Measurements from ENCODE around the gene EIF3F. TPM values are rescaled to one million over a fixed set of nuclear protein-coding genes. Genes with fewer than 3 reads are reported as not detected.

The EIF3F gene
- total RNA-seq, 2 experiments from 2014 or later = 212 to 222 TPM

- Mint-ChIP-seq H3K36me3 (ENCODE audit: low read depth) (no peaks in the 10 kb centered on the region), H3K27ac (no peak overlapping the region), H3K4me3 (no peak overlapping the region), H3K27me3 (ENCODE audit: low read depth) (peaks cover 43% of the 10 kb centered on the region), H3K9me3 (ENCODE audit: insufficient read depth) (no peaks in the 10 kb centered on the region), H3K4me1 (ENCODE audit: low read depth) (peaks cover 11% of the 10 kb centered on the region)
- no peak for ATAC-seq
- no peak for DNase-seq
- CTCF ChIA-PET = interaction anchor here (0.9 to 4.3 kb wide), 5 partner anchors 9 to 248 kb away, joined by 3 to 22 read pairs (median 7); partner anchors contain the start of gene LMO1
- POLR2A ChIA-PET = interaction anchor here (0.7 kb wide), 1 partner anchor 114 kb away, joined by 3 read pairs; no protein-coding TSS in a partner anchor
These were observed 28.7 kb downstream of the EIF3F start for GRCh38 chr11:8015753-8016239.

- POLR2A ChIA-PET = interaction anchor here (0.7 to 0.9 kb wide), 2 partner anchors 29 to 114 kb away, joined by 3 read pairs; partner anchors contain the start of gene EIF3F
- DNase-seq = no peak
These were observed 29.3 kb downstream of the EIF3F start for GRCh38 chr11:8016440-8016839.

GRCh38 chr11:8017071-8017470 lies 29.9 kb downstream of the EIF3F start:
- CTCF ChIA-PET = interaction anchor here (0.8 to 4.3 kb wide), 5 partner anchors 11 to 82 kb away, joined by 4 to 22 read pairs (median 7); partner anchors contain the start of gene EIF3F
- no peak for ATAC-seq
- H3K36me3 Mint-ChIP-seq (ENCODE audit: low read depth) = no peaks in the 10 kb centered on the region
- H3K27me3 Mint-ChIP-seq (ENCODE audit: low read depth) = peaks cover 51% of the 10 kb centered on the region
- no peak overlapping the region for H3K4me3 Mint-ChIP-seq
- POLR2A ChIA-PET = interaction anchor here (0.9 kb wide), 1 partner anchor 30 kb away, joined by 3 read pairs; the partner anchor contains the start of gene EIF3F
- H3K4me1 Mint-ChIP-seq (ENCODE audit: low read depth) = peaks cover 11% of the 10 kb centered on the region
- no peaks in the 10 kb centered on the region for H3K9me3 Mint-ChIP-seq (ENCODE audit: insufficient read depth)
- DNase-seq = no peak
- no peak overlapping the region for H3K27ac Mint-ChIP-seq

More at GRCh38 chr11:8016440-8016839, 29.3 kb downstream of the EIF3F start:
- Mint-ChIP-seq H3K36me3 (ENCODE audit: low read depth) (no peaks in the 10 kb centered on the region), H3K27me3 (ENCODE audit: low read depth) (peaks cover 48% of the 10 kb centered on the region), H3K4me3 (no peak overlapping the region), H3K27ac (no peak overlapping the region), H3K9me3 (ENCODE audit: insufficient read depth) (no peaks in the 10 kb centered on the region), H3K4me1 (ENCODE audit: low read depth) (peaks cover 11% of the 10 kb centered on the region)
- CTCF ChIA-PET = interaction anchor here (0.9 to 4.3 kb wide), 5 partner anchors 10 to 248 kb away, joined by 3 to 22 read pairs (median 7); partner anchors contain the start of gene LMO1
- no peak for ATAC-seq

DNA sequence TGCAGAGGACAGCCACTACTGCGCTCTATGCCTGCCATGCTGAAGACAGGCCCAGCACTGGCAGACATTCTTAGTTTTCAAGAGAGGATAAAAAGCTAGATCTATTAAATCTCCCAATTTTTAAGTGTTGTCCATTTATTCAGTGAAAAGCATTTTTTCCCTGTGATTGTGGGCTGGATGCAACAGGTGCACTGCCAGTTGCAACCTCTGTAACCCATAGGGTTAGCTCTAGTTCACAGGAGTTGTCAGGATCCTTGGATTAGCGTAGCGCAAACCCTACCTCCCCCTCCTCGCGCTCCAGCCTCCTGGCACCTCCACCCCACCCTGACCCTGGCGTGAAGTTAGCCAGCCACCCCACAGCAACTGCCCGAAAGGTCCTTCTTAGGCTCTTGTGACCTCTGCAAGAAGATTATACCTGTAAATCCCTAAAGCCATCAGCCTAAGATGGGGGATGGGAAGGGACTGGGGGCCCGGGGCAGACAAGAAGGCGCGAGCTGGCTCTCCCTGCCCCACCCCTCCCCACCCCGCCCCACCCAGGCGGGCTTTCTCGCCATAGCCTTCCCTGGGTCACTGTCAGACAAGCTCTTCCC lies 30.9 kb downstream of the EIF3F start:
- ChIA-PET CTCF (interaction anchor here (1.1 to 4.3 kb wide), 5 partner anchors 12 to 81 kb away, joined by 3 to 22 read pairs (median 10); partner anchors contain the start of gene EIF3F), POLR2A (no interaction called here)
- peak overlapping the region; percentile 42 for H3K4me3 Mint-ChIP-seq
- H3K27me3 Mint-ChIP-seq (ENCODE audit: low read depth) = peaks cover 53% of the 10 kb centered on the region
- H3K4me1 Mint-ChIP-seq (ENCODE audit: low read depth) = peaks cover 11% of the 10 kb centered on the region
- no peaks in the 10 kb centered on the region for H3K9me3 Mint-ChIP-seq (ENCODE audit: insufficient read depth)
- H3K27ac Mint-ChIP-seq = no peak overlapping the region
- no peaks in the 10 kb centered on the region for H3K36me3 Mint-ChIP-seq (ENCODE audit: low read depth)
- DNase-seq (no peak), ATAC-seq (no peak)

DNA sequence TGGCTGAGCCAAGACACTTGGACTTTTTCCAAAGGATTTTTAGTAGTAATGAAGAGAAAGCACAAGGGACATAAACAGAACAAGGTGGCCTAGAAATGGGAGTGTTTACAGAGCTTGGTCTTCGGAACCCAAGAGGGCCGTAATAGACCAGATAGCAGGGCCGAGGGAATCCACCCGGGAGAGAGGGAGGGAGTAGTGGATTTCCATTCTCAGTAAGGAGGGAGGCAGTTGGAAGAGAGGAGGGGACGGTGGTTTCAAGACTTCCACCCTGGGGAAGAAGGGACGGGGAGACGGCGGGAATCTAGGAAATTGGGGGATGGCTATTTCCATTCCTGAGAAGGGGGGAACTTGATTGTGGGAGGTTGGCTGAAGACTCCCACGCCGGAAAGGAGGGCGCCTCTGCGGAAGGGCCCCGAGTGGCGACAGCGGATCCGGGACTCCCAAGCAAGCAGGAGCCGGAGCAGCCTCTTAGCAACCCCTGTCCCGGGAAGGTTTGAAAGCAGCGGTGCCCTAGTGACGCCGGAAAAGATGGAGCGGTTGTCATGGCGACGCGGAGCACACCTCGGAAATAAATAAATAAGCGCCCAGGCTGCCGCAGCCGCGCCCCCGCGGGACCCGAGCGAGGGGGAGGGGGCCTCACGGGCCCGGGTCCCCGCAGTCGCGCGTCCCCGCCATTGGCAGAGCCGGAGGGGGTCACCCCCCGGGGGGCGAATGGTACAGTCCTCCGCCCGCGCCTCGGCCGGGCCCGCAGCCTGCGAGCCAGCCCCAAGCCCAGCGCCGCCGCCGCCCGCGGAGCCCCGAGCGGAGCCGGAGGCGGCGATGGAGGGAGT lies 31.6 kb downstream of the EIF3F start:
- Mint-ChIP-seq H3K27me3 (ENCODE audit: low read depth) (peaks cover 53% of the 10 kb centered on the region), H3K4me3 (peak overlapping the region; percentile 42), H3K36me3 (ENCODE audit: low read depth) (no peaks in the 10 kb centered on the region), H3K9me3 (ENCODE audit: insufficient read depth) (no peaks in the 10 kb centered on the region), H3K27ac (peak overlapping the region; percentile 5), H3K4me1 (ENCODE audit: low read depth) (peaks cover 11% of the 10 kb centered on the region)
- DNase-seq (peak; percentile 75), ATAC-seq (peak; percentile 85)
- ChIA-PET CTCF (interaction anchor here (1.0 to 5.2 kb wide), 7 partner anchors 12 to 81 kb away, joined by 3 to 22 read pairs (median 10); partner anchors contain the start of gene EIF3F), POLR2A (no interaction called here)

- ChIA-PET POLR2A (no interaction called here), CTCF (interaction anchor here (1.0 to 5.2 kb wide), 3 partner anchors 14 to 80 kb away, joined by 3 to 22 read pairs (median 3); partner anchors contain the start of gene EIF3F)
- no peak overlapping the region for H3K27ac Mint-ChIP-seq
- H3K9me3 Mint-ChIP-seq (ENCODE audit: insufficient read depth) = no peaks in the 10 kb centered on the region
- peak; percentile 20 for DNase-seq
- H3K36me3 Mint-ChIP-seq (ENCODE audit: low read depth) = no peaks in the 10 kb centered on the region
- peaks cover 53% of the 10 kb centered on the region for H3K27me3 Mint-ChIP-seq (ENCODE audit: low read depth)
- peak overlapping the region; percentile 11 for H3K4me3 Mint-ChIP-seq
- peaks cover 11% of the 10 kb centered on the region for H3K4me1 Mint-ChIP-seq (ENCODE audit: low read depth)
- peak; percentile 43 for ATAC-seq
These were observed 32.4 kb downstream of the EIF3F start for GRCh38 chr11:8019314-8020243.

- ChIA-PET POLR2A (no interaction called here), CTCF (interaction anchor here (1.3 to 5.2 kb wide), 2 partner anchors 13 to 79 kb away, joined by 3 to 22 read pairs; no protein-coding TSS in a partner anchor)
- DNase-seq = peak; percentile 15
- Mint-ChIP-seq H3K4me3 (peak overlapping the region; percentile 11), H3K4me1 (ENCODE audit: low read depth) (peaks cover 11% of the 10 kb centered on the region), H3K27ac (no peak overlapping the region), H3K9me3 (ENCODE audit: insufficient read depth) (no peaks in the 10 kb centered on the region), H3K27me3 (ENCODE audit: low read depth) (peaks cover 49% of the 10 kb centered on the region), H3K36me3 (ENCODE audit: low read depth) (no peaks in the 10 kb centered on the region)
- no peak for ATAC-seq
These were observed 33.1 kb downstream of the EIF3F start for GRCh38 chr11:8020244-8020597.

DNA sequence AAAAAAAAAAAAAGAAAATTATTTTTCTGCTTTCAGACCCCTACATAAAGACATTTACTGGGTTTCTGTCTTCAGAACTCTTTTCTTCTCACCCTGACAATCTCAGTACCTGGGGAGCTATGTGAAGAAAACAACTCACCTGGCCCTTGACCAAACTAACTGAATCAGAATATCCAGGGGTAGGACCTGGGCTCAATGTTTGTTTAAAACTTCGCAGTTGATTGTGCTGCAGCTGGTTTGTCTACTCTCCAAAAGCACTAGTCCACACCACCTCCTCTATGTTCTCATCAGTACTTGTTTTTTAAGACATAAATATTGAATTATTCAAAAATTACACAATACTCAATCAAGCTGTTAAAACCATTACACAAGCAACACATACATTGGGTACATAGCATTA lies 34.8 kb downstream of the EIF3F start:
- H3K4me1 Mint-ChIP-seq (ENCODE audit: low read depth) = peaks cover 11% of the 10 kb centered on the region
- CTCF ChIA-PET = interaction anchor here (1.6 to 5.2 kb wide), 5 partner anchors 12 to 77 kb away, joined by 5 to 22 read pairs (median 7); partner anchors contain the start of gene EIF3F
- H3K9me3 Mint-ChIP-seq (ENCODE audit: insufficient read depth) = no peaks in the 10 kb centered on the region
- H3K27ac Mint-ChIP-seq = no peak overlapping the region
- H3K4me3 Mint-ChIP-seq = no peak overlapping the region
- DNase-seq (no peak), ATAC-seq (no peak)
- H3K36me3 Mint-ChIP-seq (ENCODE audit: low read depth) = no peaks in the 10 kb centered on the region
- POLR2A ChIA-PET = no interaction called here
- H3K27me3 Mint-ChIP-seq (ENCODE audit: low read depth) = peaks cover 37% of the 10 kb centered on the region

DNA sequence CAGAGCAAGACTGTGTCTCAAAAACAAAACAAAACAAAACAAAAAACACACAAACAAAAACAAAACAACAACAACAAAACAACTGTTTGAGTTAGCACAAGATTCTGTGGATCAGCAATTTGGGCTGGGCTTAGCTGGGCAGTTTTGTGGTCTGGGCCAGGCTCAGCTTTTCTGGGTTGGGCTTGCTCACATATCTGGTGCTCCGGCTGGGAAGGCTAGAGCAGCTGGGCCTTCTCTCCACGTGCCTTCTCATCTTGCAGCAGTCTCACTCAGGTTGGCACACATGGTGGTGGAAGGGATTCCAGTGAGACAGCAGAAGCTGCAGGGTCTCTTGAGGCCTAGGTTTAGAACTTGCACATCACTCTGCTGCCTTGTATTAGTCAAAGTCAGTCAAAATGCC lies 35.7 kb downstream of the EIF3F start:
- Mint-ChIP-seq H3K4me3 (no peak overlapping the region), H3K27ac (no peak overlapping the region), H3K36me3 (ENCODE audit: low read depth) (no peaks in the 10 kb centered on the region), H3K4me1 (ENCODE audit: low read depth) (peaks cover 11% of the 10 kb centered on the region), H3K27me3 (ENCODE audit: low read depth) (peaks cover 29% of the 10 kb centered on the region), H3K9me3 (ENCODE audit: insufficient read depth) (no peaks in the 10 kb centered on the region)
- ChIA-PET POLR2A (no interaction called here), CTCF (interaction anchor here (1.4 to 5.2 kb wide), 3 partner anchors 11 to 77 kb away, joined by 3 to 22 read pairs (median 7); no protein-coding TSS in a partner anchor)
- no peak for DNase-seq
- no peak for ATAC-seq

GRCh38 chr11:8023831-8024555 lies 36.9 kb downstream of the EIF3F start:
- H3K9me3 Mint-ChIP-seq (ENCODE audit: insufficient read depth) = no peaks in the 10 kb centered on the region
- peaks cover 6% of the 10 kb centered on the region for H3K4me1 Mint-ChIP-seq (ENCODE audit: low read depth)
- no peak overlapping the region for H3K27ac Mint-ChIP-seq
- DNase-seq (no peak), ATAC-seq (no peak)
- H3K4me3 Mint-ChIP-seq = no peak overlapping the region
- ChIA-PET CTCF (interaction anchor here (1.4 to 5.2 kb wide), 3 partner anchors 9 to 76 kb away, joined by 3 to 22 read pairs (median 7); no protein-coding TSS in a partner anchor), POLR2A (no interaction called here)
- no peaks in the 10 kb centered on the region for H3K36me3 Mint-ChIP-seq (ENCODE audit: low read depth)
- H3K27me3 Mint-ChIP-seq (ENCODE audit: low read depth) = peaks cover 26% of the 10 kb centered on the region

Data from activated CD8-positive, alpha-beta T cell treated with anti-CD3 and anti-CD28 coated beads, Interleukin-2, amount 10 ng/mL, durations not matched to agents 7 days and 5 days (primary cell).